AG10803 (cell line): ENCODE measurements around the gene CTSE.

Experiments
- DNase-seq: peaks from one replicate; pipeline ENCODE4 v3.0.0; 2010; ENCODE audit warnings: low read depth
- H3K4me3 ChIP-seq: 2 replicates; pipeline ENCODE4 v1.5.1; 2011; ENCODE audit warnings: mild to moderate bottlenecking, low read length, control low read depth
- CTCF ChIP-seq: conservative IDR thresholded peaks from 2 replicates; pipeline ENCODE4 v1.5.1; 2011; ENCODE audit warnings: mild to moderate bottlenecking, low read length, control low read depth, inconsistent platforms

The CTSE gene

DNA sequence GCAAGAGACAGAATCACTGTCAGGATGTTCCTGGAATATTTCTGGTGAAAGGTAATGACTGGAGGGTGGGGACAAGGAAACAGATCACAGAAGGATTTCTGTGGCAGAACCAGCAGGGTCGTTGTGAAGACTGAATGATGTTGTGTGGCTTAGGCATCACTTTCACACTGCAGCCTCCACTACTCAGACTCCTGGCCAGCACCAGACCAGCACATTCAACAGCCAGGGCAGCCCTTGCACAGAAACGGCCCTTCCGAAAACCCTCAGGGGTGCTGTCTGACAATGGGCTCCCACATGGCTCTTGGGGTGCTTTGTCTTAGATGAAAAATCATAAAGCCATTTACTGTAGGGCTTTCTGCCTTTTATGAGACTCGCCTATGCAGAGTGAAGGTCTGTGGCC is 16.7 kb downstream of the CTSE start:
- no peak for TF ChIP-seq CTCF
- H3K4me3 ChIP-seq: no peak overlapping the region
- no peak for DNase-seq

DNA sequence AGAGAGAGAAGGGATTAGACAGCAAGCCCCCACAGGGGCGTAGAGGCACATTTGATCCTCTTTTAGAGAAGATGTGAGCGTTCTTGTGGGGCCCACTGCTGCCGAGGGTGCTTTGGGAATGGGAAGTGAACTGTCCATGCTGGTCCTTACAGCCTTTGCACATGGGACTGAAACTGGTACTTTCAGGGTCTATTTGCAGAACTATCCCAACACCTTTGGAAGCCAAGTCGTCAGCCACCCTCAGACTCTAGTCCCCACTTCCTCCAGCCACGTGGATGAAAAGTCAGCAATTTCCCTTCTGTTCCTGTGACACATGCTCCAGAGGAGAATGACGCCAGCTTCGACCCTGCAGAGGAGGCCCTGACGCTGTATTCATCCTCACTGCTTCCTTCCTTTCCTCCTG is 17.9 kb downstream of the CTSE start:
- H3K4me3 ChIP-seq: no peak overlapping the region
- TF ChIP-seq CTCF: no peak
- no peak for DNase-seq

GRCh38 chr1:206005234-206005633 is 18.5 kb downstream of the CTSE start:
- no peak for DNase-seq
- no peak overlapping the region for H3K4me3 ChIP-seq
- TF ChIP-seq CTCF: no peak

DNA sequence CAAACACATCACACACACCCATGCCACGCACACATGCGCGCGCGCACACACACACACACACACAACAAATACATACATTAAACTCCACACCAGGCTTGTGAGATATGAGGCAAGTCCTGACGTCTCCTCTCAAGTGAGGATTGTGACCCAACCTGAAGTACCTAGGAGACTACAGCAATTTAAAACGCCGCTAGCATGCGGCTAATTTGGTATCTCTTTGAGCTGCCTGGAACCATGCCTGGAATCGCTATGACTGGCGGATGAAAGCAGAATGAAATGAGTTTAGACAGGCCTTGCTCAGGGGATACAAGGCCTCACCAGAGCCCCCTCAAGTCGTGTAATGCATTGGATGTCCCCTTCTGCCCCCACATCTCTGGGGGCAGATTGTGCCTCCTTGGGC is 18.9 kb downstream of the CTSE start:
- TF ChIP-seq CTCF: no peak
- no peak for DNase-seq
- no peak overlapping the region for H3K4me3 ChIP-seq

DNA sequence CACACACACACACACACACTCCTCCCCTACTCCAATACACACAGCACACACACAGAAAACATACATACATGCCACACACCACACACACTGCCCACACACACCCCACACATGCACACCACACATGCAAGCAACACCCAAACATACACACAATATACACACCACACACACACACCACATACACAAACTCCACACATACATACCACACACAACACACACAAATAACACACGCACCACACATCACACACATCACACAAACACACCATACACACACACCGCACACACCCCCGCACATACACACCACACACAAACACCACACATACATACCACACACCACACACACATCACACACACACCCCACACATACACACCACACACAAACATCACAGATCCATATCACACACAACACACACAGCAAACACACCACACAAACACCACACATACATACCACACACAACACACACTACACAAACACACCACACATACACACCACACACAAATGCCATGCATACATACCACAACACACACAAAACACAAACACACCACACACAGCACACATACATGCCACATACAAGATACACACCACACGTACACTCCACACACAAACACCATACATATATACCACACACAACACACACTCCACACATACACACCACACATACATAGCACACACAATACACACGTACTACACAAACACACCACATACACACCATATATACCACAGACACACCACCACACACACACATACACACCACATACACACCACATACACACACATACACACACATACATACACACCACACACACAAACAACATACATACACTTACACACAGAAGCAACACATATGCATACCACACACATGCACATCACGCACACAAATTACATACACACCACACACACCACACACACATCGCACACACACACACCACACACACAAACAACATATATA is 19.6 kb downstream of the CTSE start:
- TF ChIP-seq CTCF: no peak
- H3K4me3 ChIP-seq: no peak overlapping the region
- no peak for DNase-seq

GRCh38 chr1:206002871-206003801 is 20.6 kb downstream of the CTSE start, which contains the start of gene RAB7B:
Gene RAB7B, minus strand, starts transcription at chr1:206003395. Its CDS starts 9,260 bp downstream, at chr1:205994135.
- no peak for TF ChIP-seq CTCF
- peak within 1 kb of the TSS; percentile 67 for H3K4me3 ChIP-seq
- DNase-seq: peak; percentile 72
